Subcutaneous adipose tissue (tissue), 4 donors: Measurements from ENCODE around the gene SRGAP3. TPM values are rescaled to one million over a fixed set of nuclear protein-coding genes. Genes with fewer than 3 reads are reported as not detected.

Experiments
- CTCF ChIP-seq: fragments of 450-650 bp; IDR thresholded peaks from one replicate; pipeline ENCODE4 v1.5.1; 2016; ENCODE audit warnings: low read depth, mild to moderate bottlenecking, control low read depth, antibody characterized with exemption, moderate library complexity
- total RNA-seq, 4 donors: library from RNA; depleted of rRNA; stranded (reverse); fragments of >200 nt; gene quantifications; one replicate each; pipeline ENCODE4 v1.1.0, GENCODE V29; 2016

The SRGAP3 gene
- total RNA-seq, 4 donors from 2014 or later: 1.6 to 14.1 (median 8.9) TPM

- no peak for TF ChIP-seq CTCF
These were observed 169.3 kb downstream of the SRGAP3 start for GRCh38 chr3:9080163-9080562.

GRCh38 chr3:9079676-9080075, 169.8 kb downstream of the SRGAP3 start:
- TF ChIP-seq CTCF: no peak

- no peak for TF ChIP-seq CTCF
These were observed 170.7 kb downstream of the SRGAP3 start for GRCh38 chr3:9078561-9079240.

GRCh38 chr3:9077029-9077428, 172.4 kb downstream of the SRGAP3 start:
- no peak for TF ChIP-seq CTCF

GRCh38 chr3:9075762-9076161, 173.7 kb downstream of the SRGAP3 start:
- no peak for TF ChIP-seq CTCF

GRCh38 chr3:9074079-9074478, 175.4 kb downstream of the SRGAP3 start:
- no peak for TF ChIP-seq CTCF

- TF ChIP-seq CTCF: no peak
These were observed 176.8 kb downstream of the SRGAP3 start for GRCh38 chr3:9072667-9073009.
